Measurements from ENCODE around the gene BLID. TPM values are rescaled to one million over a fixed set of nuclear protein-coding genes. Genes with fewer than 3 reads are reported as not detected.

The BLID gene
- total RNA-seq, 2 donors from 2014 or later = 3.3 TPM; not detected in 1

DNA sequence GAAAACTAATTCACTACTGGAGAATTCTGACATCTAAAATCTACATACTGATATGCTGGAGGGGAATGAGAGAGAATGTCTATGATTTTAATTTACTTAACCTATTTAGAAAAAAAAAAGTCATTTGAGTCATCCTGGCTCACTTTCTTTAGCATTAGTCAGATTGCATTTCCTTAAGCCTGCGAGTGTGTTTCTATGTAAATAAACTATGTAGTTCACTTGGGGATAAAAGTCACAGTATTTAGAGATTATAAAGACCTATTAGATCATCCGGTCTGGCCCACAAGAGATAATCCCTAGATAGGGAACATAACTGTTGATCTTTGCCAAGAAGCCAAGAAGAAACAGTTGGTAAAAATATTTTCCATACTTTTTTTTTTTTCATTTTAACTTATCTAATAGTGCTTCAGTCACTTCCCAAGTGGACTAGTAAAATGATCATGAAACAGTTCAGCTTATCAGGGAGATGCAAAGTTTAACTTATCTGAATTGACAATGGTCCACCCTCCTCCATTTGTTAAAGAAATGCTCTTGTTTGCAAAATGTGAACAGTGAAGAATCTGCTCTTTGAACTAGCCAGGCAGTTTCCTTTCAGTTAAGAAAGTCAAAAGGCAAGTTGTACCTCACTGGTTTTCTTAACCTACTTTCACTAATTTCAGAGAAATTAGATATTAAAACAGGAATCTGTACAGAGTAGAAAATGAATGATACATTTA is 21.2 kb upstream of the BLID start:
- no peaks in the 10 kb centered on the region for H3K9me3 ChIP-seq
- TF ChIP-seq, protein P1, sequence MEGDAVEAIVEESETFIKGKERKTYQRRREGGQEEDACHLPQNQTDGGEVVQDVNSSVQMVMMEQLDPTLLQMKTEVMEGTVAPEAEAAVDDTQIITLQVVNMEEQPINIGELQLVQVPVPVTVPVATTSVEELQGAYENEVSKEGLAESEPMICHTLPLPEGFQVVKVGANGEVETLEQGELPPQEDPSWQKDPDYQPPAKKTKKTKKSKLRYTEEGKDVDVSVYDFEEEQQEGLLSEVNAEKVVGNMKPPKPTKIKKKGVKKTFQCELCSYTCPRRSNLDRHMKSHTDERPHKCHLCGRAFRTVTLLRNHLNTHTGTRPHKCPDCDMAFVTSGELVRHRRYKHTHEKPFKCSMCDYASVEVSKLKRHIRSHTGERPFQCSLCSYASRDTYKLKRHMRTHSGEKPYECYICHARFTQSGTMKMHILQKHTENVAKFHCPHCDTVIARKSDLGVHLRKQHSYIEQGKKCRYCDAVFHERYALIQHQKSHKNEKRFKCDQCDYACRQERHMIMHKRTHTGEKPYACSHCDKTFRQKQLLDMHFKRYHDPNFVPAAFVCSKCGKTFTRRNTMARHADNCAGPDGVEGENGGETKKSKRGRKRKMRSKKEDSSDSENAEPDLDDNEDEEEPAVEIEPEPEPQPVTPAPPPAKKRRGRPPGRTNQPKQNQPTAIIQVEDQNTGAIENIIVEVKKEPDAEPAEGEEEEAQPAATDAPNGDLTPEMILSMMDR (IDR thresholded peaks at IDR 0.05) = no peak
- TF ChIP-seq POLR2A (IDR thresholded peaks at IDR 0.05) = no peak
- TF ChIP-seq POLR2AphosphoS5 (IDR thresholded peaks at IDR 0.05) = no peak
- H3K27ac ChIP-seq = no peak overlapping the region
- intact Hi-C loops (cut with DNase I) = no loop called here
- WGBS = 3% methylated on average over 2 of the region's 2 CpGs
- no peak overlapping the region for H3K4me3 ChIP-seq
- no peak for DNase-seq (ENCODE audit: low spot score)
- no peaks in the 10 kb centered on the region for H3K36me3 ChIP-seq
- no peaks in the 10 kb centered on the region for H3K27me3 ChIP-seq (replicated peaks; ENCODE audit: insufficient read depth)
- H3K4me1 ChIP-seq (replicated peaks) = peaks cover 6% of the 10 kb centered on the region

GRCh38 chr11:122131126-122131525 is 15.1 kb upstream of the BLID start:
- WGBS = 18% methylated on average over 2 of the region's 2 CpGs
- TF ChIP-seq, protein P1 (IDR thresholded peaks at IDR 0.05) = no peak
- TF ChIP-seq POLR2AphosphoS5 (IDR thresholded peaks at IDR 0.05) (no peak), POLR2A (IDR thresholded peaks at IDR 0.05) (no peak)

GRCh38 chr11:122128146-122128545 is 12.1 kb upstream of the BLID start:
- intact Hi-C loops (cut with DNase I) = no loop called here
- DNase-seq (ENCODE audit: low spot score) = no peak
- TF ChIP-seq, protein P1 (IDR thresholded peaks at IDR 0.05) = no peak
- no peak for TF ChIP-seq POLR2A (IDR thresholded peaks at IDR 0.05)
- no peak for TF ChIP-seq POLR2AphosphoS5 (IDR thresholded peaks at IDR 0.05)
- Histone ChIP-seq H3K4me3 (no peak overlapping the region), H3K27me3 (replicated peaks; ENCODE audit: insufficient read depth) (no peaks in the 10 kb centered on the region), H3K27ac (no peak overlapping the region), H3K36me3 (no peaks in the 10 kb centered on the region), H3K4me1 (replicated peaks) (no peaks in the 10 kb centered on the region), H3K9me3 (no peaks in the 10 kb centered on the region)
- 90% methylated on average over 5 of the region's 5 CpGs for WGBS

More at GRCh38 chr11:122131126-122131525, 15.1 kb upstream of the BLID start:
- Histone ChIP-seq H3K27me3 (replicated peaks; ENCODE audit: insufficient read depth) (no peaks in the 10 kb centered on the region), H3K4me1 (replicated peaks) (no peaks in the 10 kb centered on the region), H3K9me3 (no peaks in the 10 kb centered on the region), H3K4me3 (no peak overlapping the region), H3K36me3 (no peaks in the 10 kb centered on the region), H3K27ac (no peak overlapping the region)
- intact Hi-C loops (cut with DNase I) = no loop called here
- no peak for DNase-seq (ENCODE audit: low spot score)

- Histone ChIP-seq H3K4me3 (no peak overlapping the region), H3K9me3 (no peaks in the 10 kb centered on the region), H3K27me3 (replicated peaks; ENCODE audit: insufficient read depth) (no peaks in the 10 kb centered on the region), H3K4me1 (replicated peaks) (no peaks in the 10 kb centered on the region), H3K36me3 (no peaks in the 10 kb centered on the region), H3K27ac (no peak overlapping the region)
- TF ChIP-seq POLR2AphosphoS5 (IDR thresholded peaks at IDR 0.05) (no peak), POLR2A (IDR thresholded peaks at IDR 0.05) (no peak)
- TF ChIP-seq, protein P1 (IDR thresholded peaks at IDR 0.05) = no peak
- 100% methylated on average over 1 of the region's 1 CpG for WGBS
- intact Hi-C loops (cut with DNase I) = no loop called here
- no peak for DNase-seq (ENCODE audit: low spot score)
These were observed 11.0 kb upstream of the BLID start for GRCh38 chr11:122127020-122127419.

Data from prostate gland (tissue), 2 donors.